HG03103 (cell line): Measurements from ENCODE around the gene PCNX4.
"Not testable (repeated sequence)": the region's sequence is repeated elsewhere in the genome, so short reads cannot be mapped to it uniquely, and the experiment has no call there.

Experiments used
- ATAC-seq: cut with Tn5 transposase; IDR thresholded peaks from one replicate; pipeline ENCODE4 v1.9.1; 2021; ENCODE audit warnings: low read depth; ENCODE audit not compliant: unreplicated experiment

The PCNX4 gene

GRCh38 chr14:60099855-60100254, 8.1 kb downstream of the PCNX4 start:
- not testable (repeated sequence) for ATAC-seq

- ATAC-seq, result no peak
Observed at GRCh38 chr14:60101786-60102185, 10.1 kb downstream of the PCNX4 start.

- ATAC-seq, result no peak
Observed at GRCh38 chr14:60102389-60102788, 10.7 kb downstream of the PCNX4 start.

GRCh38 chr14:60106339-60106738, 14.6 kb downstream of the PCNX4 start:
- ATAC-seq, result no peak

GRCh38 chr14:60107477-60107876, 15.8 kb downstream of the PCNX4 start:
- ATAC-seq, result no peak

GRCh38 chr14:60111732-60112131, 20.0 kb downstream of the PCNX4 start:
- no peak for ATAC-seq

GRCh38 chr14:60114881-60115280, 23.2 kb downstream of the PCNX4 start:
- no peak for ATAC-seq

- no peak for ATAC-seq
Observed at GRCh38 chr14:60116181-60116580, 24.5 kb downstream of the PCNX4 start.

GRCh38 chr14:60125918-60126317, 34.2 kb downstream of the PCNX4 start:
- ATAC-seq, result no peak

- no peak for ATAC-seq
Observed at GRCh38 chr14:60133487-60133886, 41.8 kb downstream of the PCNX4 start.

GRCh38 chr14:60134702-60135101, 43.0 kb downstream of the PCNX4 start:
- no peak for ATAC-seq

- peak; percentile 84 for ATAC-seq
Observed at GRCh38 chr14:60151715-60152114, 60.0 kb downstream of the PCNX4 start.

- ATAC-seq, result no peak
Observed at GRCh38 chr14:60153991-60154390, 62.3 kb downstream of the PCNX4 start.

- ATAC-seq, result no peak
Observed at GRCh38 chr14:60154671-60155070, 62.9 kb downstream of the PCNX4 start.

GRCh38 chr14:60160422-60160821, 68.7 kb downstream of the PCNX4 start:
- no peak for ATAC-seq

GRCh38 chr14:60161196-60162107, 69.7 kb downstream of the PCNX4 start:
- ATAC-seq, result no peak

GRCh38 chr14:60163693-60164092, 72.0 kb downstream of the PCNX4 start:
- no peak for ATAC-seq

GRCh38 chr14:60164404-60164711, 72.6 kb downstream of the PCNX4 start:
- peak; percentile 14 for ATAC-seq

- ATAC-seq, result peak; percentile 75
Observed at GRCh38 chr14:60164712-60165546, 73.2 kb downstream of the PCNX4 start, which contains the start of gene DHRS7. Gene DHRS7, minus strand, starts transcription at chr14:60165398. Its CDS starts 89 bp downstream, at chr14:60165309.

- peak; percentile 10 for ATAC-seq
Observed at GRCh38 chr14:60165547-60165876, 73.8 kb downstream of the PCNX4 start.

- no peak for ATAC-seq
Observed at GRCh38 chr14:60166142-60166541, 74.4 kb downstream of the PCNX4 start.

GRCh38 chr14:60169722-60170121, 78.0 kb downstream of the PCNX4 start:
- ATAC-seq, result no peak
